Colonic mucosa (tissue), 4 donors: ENCODE data around the gene LHFPL3. TPM values are rescaled to one million over a fixed set of nuclear protein-coding genes. Genes with fewer than 3 reads are reported as not detected.

Experiments used
- DNase-seq: peaks from one replicate; pipeline ENCODE4 v3.0.0-alpha.2; 2020
- H3K27ac ChIP-seq: fragments of 200-600 bp; one replicate; pipeline ENCODE4 v1.8.0; 2021
- H3K27me3 ChIP-seq: fragments of 200-600 bp; one replicate; pipeline ENCODE4 v1.8.0; 2021
- H3K36me3 ChIP-seq: fragments of 200-600 bp; one replicate; pipeline ENCODE4 v1.8.0; 2021
- H3K4me1 ChIP-seq: fragments of 200-600 bp; one replicate; pipeline ENCODE4 v1.8.0; 2021; ENCODE audit warnings: mild to moderate bottlenecking
- H3K4me3 ChIP-seq: fragments of 200-600 bp; one replicate; pipeline ENCODE4 v1.8.0; 2021
- H3K9ac ChIP-seq, 2 donors: one replicate each; pipeline ENCODE4 v1.7.0; 2013; ENCODE audit warnings: control low read depth in 2 of 2, low read depth in 2 of 2, low read length in 2 of 2
- H3K9me3 ChIP-seq: fragments of 200-600 bp; one replicate; pipeline ENCODE4 v1.8.0; 2021
- intact Hi-C: fragments of 100-400 bp; cut with DNase I; formaldehyde crosslinking; loops from one replicate; pipeline ENCODE4 v1.14.1; 2022
- total RNA-seq, 2 donors: library from RNA; stranded (reverse); fragmentation: NEBNext Ultra II Directional in 1 of 2; extraction: Animal tissue kit (Norgen Biotek cat#: 25700) in 1 of 2; gene quantifications; one replicate each; pipeline ENCODE4 v1.2.1, GENCODE V29; 2021
- TF ChIP-seq, protein P1 (sequence below): fragments of 200-600 bp; IDR thresholded peaks from one replicate; pipeline ENCODE4 v1.8.0; 2022; ENCODE audit warnings: antibody characterized with exemption, mild to moderate bottlenecking
- donor health status: healthy.
- donor health status: DM: no; HTN: no; CAD: no.
- donor health status: DM: no; HTN: no; CAD: no.

Gene LHFPL3
- total RNA-seq, 2 donors from 2014 or later: 0.12 to 0.27 TPM

DNA sequence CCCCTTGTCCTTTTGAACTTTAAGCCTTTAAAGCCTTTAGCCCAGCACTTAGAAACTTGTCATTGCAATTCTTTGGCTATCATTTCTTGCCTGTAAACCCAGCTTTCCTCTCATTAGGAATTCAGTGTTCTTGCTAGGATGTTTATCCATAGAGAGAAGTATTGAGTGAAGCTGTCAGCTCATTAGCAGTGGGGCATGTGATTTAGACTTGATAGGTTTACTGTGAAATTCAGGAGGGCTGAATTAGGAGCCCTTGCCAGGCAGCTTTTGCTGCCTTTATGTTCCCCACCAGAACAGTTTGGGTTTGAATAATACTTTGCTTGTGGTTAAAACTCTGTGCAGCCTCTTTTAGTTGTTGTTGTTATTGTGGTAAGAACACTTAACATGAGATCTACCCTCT, 39.5 kb downstream of the LHFPL3 start:
- Histone ChIP-seq H3K27me3 (no peaks in the 10 kb centered on the region), H3K9ac (no peak overlapping the region), H3K27ac (no peak overlapping the region), H3K4me3 (no peak overlapping the region), H3K9me3 (no peaks in the 10 kb centered on the region), H3K36me3 (no peaks in the 10 kb centered on the region), H3K4me1 (no peaks in the 10 kb centered on the region)
- TF ChIP-seq, protein P1, sequence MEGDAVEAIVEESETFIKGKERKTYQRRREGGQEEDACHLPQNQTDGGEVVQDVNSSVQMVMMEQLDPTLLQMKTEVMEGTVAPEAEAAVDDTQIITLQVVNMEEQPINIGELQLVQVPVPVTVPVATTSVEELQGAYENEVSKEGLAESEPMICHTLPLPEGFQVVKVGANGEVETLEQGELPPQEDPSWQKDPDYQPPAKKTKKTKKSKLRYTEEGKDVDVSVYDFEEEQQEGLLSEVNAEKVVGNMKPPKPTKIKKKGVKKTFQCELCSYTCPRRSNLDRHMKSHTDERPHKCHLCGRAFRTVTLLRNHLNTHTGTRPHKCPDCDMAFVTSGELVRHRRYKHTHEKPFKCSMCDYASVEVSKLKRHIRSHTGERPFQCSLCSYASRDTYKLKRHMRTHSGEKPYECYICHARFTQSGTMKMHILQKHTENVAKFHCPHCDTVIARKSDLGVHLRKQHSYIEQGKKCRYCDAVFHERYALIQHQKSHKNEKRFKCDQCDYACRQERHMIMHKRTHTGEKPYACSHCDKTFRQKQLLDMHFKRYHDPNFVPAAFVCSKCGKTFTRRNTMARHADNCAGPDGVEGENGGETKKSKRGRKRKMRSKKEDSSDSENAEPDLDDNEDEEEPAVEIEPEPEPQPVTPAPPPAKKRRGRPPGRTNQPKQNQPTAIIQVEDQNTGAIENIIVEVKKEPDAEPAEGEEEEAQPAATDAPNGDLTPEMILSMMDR: no peak
- no peak for DNase-seq
- intact Hi-C loops: no loop called here

DNA sequence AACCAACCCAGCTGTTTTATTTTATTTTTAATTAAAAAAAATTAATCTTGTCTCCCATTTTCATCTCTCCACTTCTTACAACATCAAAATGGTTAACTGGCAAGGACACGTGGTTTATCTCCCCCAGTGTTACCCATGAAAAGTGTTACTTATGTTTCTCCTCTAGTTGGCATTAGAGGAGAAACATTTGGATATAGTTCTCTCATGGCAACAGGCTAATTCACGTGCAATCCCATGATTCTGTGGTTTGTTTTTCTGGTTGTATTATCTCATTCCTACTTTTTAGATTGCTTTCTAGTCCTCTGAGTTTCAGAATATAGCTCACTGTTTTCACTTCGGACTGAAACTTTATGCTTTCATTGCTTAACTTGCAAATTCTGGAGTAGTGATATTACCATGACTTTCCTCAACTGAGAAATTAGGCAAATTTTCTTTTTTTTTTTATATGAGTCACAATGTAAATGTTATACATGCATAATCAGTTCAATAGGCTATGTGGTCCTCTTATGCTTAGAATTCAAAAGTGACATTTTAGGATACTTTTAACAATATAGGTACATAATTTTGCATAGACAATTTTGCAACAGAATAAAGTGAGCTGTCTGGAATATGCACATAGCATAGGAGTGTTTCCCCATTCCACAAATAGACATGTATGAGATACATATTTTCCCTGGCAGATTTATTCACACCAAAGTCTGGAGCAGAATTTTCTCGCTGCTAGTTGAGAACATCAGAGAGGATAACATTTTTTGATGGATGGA, 43.0 kb downstream of the LHFPL3 start:
- intact Hi-C loops: no loop called here
- DNase-seq: no peak

DNA sequence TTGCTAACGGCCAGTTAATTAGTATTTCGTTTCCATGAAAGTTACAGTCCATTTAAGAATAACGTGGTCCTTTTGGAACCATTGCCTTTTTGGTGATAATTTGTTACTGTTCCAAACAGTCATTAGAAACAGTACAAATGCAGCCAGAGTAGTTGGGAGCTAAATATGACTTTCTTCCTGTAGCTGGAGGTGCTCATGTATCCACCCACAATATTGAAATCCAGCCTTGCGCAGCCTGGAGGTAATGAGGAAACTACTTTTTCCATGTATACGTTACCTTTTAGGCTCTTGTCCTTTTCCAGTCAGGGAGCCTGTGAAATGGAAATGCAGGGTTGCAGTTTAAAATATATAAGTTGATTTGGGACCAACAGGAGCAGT, 43.6 kb downstream of the LHFPL3 start:
- no peak overlapping the region for H3K9ac ChIP-seq
- H3K9me3 ChIP-seq: no peaks in the 10 kb centered on the region
- TF ChIP-seq, protein P1: no peak
- no peak overlapping the region for H3K4me3 ChIP-seq
- H3K36me3 ChIP-seq: no peaks in the 10 kb centered on the region
- DNase-seq: no peak
- no peak overlapping the region for H3K27ac ChIP-seq
- intact Hi-C loops: no loop called here
- no peaks in the 10 kb centered on the region for H3K27me3 ChIP-seq
- H3K4me1 ChIP-seq: no peaks in the 10 kb centered on the region

More for the DNA sequence above, 43.0 kb downstream of the LHFPL3 start:
- TF ChIP-seq, protein P1: no peak
- H3K4me3 ChIP-seq: no peak overlapping the region
- no peaks in the 10 kb centered on the region for H3K4me1 ChIP-seq
- H3K27ac ChIP-seq: no peak overlapping the region
- no peak overlapping the region for H3K9ac ChIP-seq
- no peaks in the 10 kb centered on the region for H3K36me3 ChIP-seq
- H3K27me3 ChIP-seq: no peaks in the 10 kb centered on the region
- H3K9me3 ChIP-seq: no peaks in the 10 kb centered on the region

DNA sequence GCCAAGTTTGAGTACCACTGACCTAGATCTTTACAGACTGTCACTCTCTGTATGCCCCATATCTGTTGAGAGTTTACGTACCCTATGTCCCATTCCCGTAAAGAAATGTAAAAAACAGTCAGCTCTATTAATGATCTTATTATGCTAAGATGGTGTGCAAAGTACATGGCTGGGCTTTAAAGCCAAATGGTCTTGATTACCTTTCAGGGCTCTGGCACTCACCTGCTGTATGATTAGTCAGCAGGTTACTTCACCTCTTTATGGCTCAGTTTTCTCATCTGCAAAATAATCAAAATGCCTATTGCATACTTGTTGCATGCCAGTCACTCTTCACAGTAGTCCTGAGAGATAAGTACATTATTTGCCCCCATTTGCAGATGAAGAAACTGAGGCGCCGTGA, 54.2 kb downstream of the LHFPL3 start:
- Histone ChIP-seq H3K4me3 (no peak overlapping the region), H3K27me3 (no peaks in the 10 kb centered on the region)
- DNase-seq: no peak

DNA sequence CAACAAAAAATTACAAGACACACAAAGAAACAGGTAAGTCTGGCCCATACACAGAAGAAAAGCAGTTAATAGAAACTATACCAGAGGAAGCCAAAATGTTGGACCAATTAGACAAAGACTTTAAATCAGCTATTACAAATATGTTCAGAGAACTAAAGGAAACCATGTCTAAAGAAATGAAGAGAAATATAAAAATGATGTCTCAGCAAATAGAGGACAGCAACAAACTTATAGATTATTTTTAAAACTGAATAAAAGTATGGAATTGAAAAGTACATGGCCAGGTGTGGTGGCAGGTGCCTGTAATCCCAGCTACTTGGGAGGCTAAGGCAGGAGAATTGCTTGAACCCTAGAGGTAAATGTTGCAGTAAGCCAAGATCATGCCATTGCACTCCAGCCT, 58.5 kb downstream of the LHFPL3 start:
- TF ChIP-seq, protein P1: no peak
- Histone ChIP-seq H3K9me3 (no peaks in the 10 kb centered on the region), H3K36me3 (no peaks in the 10 kb centered on the region), H3K27ac (no peak overlapping the region), H3K4me1 (no peaks in the 10 kb centered on the region), H3K4me3 (no peak overlapping the region), H3K27me3 (no peaks in the 10 kb centered on the region), H3K9ac (no peak overlapping the region)
- intact Hi-C loops: no loop called here
- DNase-seq: no peak

More for the DNA sequence above, 54.2 kb downstream of the LHFPL3 start:
- Histone ChIP-seq H3K27ac (no peak overlapping the region), H3K9me3 (no peaks in the 10 kb centered on the region), H3K36me3 (no peaks in the 10 kb centered on the region), H3K4me1 (no peaks in the 10 kb centered on the region), H3K9ac (no peak overlapping the region)
- intact Hi-C loops: no loop called here
- TF ChIP-seq, protein P1: no peak
